Neural cell (in vitro differentiated cells): ENCODE data around the gene GPRIN1. TPM values are rescaled to one million over a fixed set of nuclear protein-coding genes. Genes with fewer than 3 reads are reported as not detected.

Source experiments
- H2AFZ ChIP-seq: fragments of 200-600, 300-800 bp; sonication (generic), shearing (Covaris generic); 2 replicates; pipeline ENCODE4 v1.6.0; 2014; ENCODE audit warnings: low read depth, mild to moderate bottlenecking, antibody characterized with exemption, low read length, moderate library complexity
- H3F3A ChIP-seq: fragments of 200-600 bp; shearing (Covaris generic); 2 replicates; pipeline ENCODE4 v1.6.1; 2016; ENCODE audit warnings: mild to moderate bottlenecking, moderate library complexity, mixed read lengths, antibody characterized with exemption, low read length; ENCODE audit not compliant: insufficient read depth, poor library complexity, severe bottlenecking
- H3K27ac ChIP-seq: fragments of 200-600, 300-800 bp; sonication (generic), shearing (Covaris generic); 2 replicates; pipeline ENCODE4 v1.5.1; 2014; ENCODE audit warnings: mild to moderate bottlenecking, low read length, moderate library complexity
- H3K27me3 ChIP-seq: fragments of 300-800, 200-600 bp; sonication (generic), shearing (Covaris generic); 2 replicates; pipeline ENCODE4 v1.6.0; 2014; ENCODE audit warnings: mild to moderate bottlenecking, low read depth, low read length, moderate library complexity; ENCODE audit not compliant: insufficient read depth
- H3K36me3 ChIP-seq: fragments of 300-800, 200-600 bp; sonication (generic), shearing (Covaris generic); 2 replicates; pipeline ENCODE4 v1.5.1; 2014; ENCODE audit warnings: mild to moderate bottlenecking, antibody characterized with exemption, low read length, moderate library complexity; ENCODE audit not compliant: insufficient read depth
- H3K4me2 ChIP-seq: fragments of 300-800, 200-600 bp; sonication (generic), shearing (Covaris generic); 2 replicates; pipeline ENCODE4 v1.6.0; 2014; ENCODE audit warnings: mild to moderate bottlenecking, low read length
- H3K4me3 ChIP-seq: fragments of 300-800, 200-600 bp; sonication (generic), shearing (Covaris generic); 2 replicates; pipeline ENCODE4 v1.5.1; 2014; ENCODE audit warnings: mild to moderate bottlenecking, low read length, moderate library complexity
- H3K79me2 ChIP-seq: fragments of 200-600 bp; shearing (Covaris generic); replicated peaks from 2 replicates; pipeline ENCODE4 v1.6.0; 2014; ENCODE audit warnings: mild to moderate bottlenecking, low read length, moderate library complexity; ENCODE audit not compliant: insufficient read depth
- H3K9ac ChIP-seq: fragments of 300-800, 200-600 bp; sonication (generic), shearing (Covaris generic); 2 replicates; pipeline ENCODE4 v1.6.1; 2016; ENCODE audit warnings: mild to moderate bottlenecking, low read length, mixed read lengths
- H3K9me2 ChIP-seq: fragments of 200-600 bp; shearing (Covaris generic); 2 replicates; pipeline ENCODE4 v1.6.1; 2016; ENCODE audit warnings: mild to moderate bottlenecking, low read length, mixed read lengths; ENCODE audit not compliant: insufficient read depth
- H3K9me3 ChIP-seq: fragments of 200-600, 300-800 bp; sonication (generic), shearing (Covaris generic); 2 replicates; pipeline ENCODE4 v1.6.1; 2016; ENCODE audit warnings: mild to moderate bottlenecking, mixed run types, low read length, moderate library complexity, mixed read lengths
- H4K20me1 ChIP-seq: fragments of 200-600 bp; shearing (Covaris generic); 2 replicates; pipeline ENCODE4 v1.6.1; 2016; ENCODE audit warnings: mild to moderate bottlenecking, mixed run types; ENCODE audit not compliant: insufficient read depth
- EZH2 ChIP-seq: fragments of 200-600, 300-800 bp; shearing (Covaris generic), sonication (generic); IDR thresholded peaks from 2 replicates; pipeline ENCODE4 v1.6.1; 2014; ENCODE audit warnings: antibody characterized with exemption, low read length, borderline replicate concordance, mild to moderate bottlenecking; ENCODE audit not compliant: insufficient read depth, poor library complexity, severe bottlenecking
- POLR2AphosphoS5 ChIP-seq: IDR thresholded peaks from 2 replicates; pipeline ENCODE4 v1.6.1; 2012
- SMC3 ChIP-seq: fragments of 450-650 bp; conservative IDR thresholded peaks from 2 replicates; pipeline ENCODE4 v1.6.1; 2014; ENCODE audit warnings: antibody characterized with exemption, mild to moderate bottlenecking, moderate library complexity; ENCODE audit not compliant: poor library complexity
- TAF1 ChIP-seq: IDR thresholded peaks from 2 replicates; pipeline ENCODE4 v1.6.1; 2012; ENCODE audit warnings: low read depth
- polyA plus RNA-seq: library from polyadenylated mRNA; depleted of rRNA; stranded (reverse); fragments of >200 nt; gene quantifications from 2 replicates; pipeline ENCODE4 v1.2.3, GENCODE V29; 2014
- TF ChIP-seq, protein P1 (sequence below): IDR thresholded peaks from 2 replicates; pipeline ENCODE4 v1.6.1; 2012; ENCODE audit warnings: borderline replicate concordance

GPRIN1 gene
- polyA plus RNA-seq, 1 donor from 2014 or later, result 32.3 TPM

DNA sequence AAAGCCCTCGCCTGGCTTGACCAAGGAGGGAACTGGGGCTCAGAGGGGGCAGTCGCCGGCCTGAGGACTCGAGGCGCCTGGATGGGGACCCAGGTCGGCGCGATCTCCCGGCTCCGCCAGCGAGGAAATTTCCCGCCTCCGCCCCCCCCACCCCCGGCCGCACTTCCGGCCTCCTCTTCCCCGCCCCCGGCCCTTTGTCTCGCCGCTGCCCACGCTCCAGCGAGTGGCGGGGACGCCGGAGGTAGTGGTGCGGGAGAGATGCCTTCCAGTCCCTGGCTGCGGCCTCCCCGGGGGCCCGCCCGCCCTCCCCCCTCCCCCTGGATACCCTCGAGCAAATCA, 448 bp upstream of the GPRIN1 start:
- peak overlapping the region; percentile 74 for H3K4me3 ChIP-seq
- TF ChIP-seq, protein P1, sequence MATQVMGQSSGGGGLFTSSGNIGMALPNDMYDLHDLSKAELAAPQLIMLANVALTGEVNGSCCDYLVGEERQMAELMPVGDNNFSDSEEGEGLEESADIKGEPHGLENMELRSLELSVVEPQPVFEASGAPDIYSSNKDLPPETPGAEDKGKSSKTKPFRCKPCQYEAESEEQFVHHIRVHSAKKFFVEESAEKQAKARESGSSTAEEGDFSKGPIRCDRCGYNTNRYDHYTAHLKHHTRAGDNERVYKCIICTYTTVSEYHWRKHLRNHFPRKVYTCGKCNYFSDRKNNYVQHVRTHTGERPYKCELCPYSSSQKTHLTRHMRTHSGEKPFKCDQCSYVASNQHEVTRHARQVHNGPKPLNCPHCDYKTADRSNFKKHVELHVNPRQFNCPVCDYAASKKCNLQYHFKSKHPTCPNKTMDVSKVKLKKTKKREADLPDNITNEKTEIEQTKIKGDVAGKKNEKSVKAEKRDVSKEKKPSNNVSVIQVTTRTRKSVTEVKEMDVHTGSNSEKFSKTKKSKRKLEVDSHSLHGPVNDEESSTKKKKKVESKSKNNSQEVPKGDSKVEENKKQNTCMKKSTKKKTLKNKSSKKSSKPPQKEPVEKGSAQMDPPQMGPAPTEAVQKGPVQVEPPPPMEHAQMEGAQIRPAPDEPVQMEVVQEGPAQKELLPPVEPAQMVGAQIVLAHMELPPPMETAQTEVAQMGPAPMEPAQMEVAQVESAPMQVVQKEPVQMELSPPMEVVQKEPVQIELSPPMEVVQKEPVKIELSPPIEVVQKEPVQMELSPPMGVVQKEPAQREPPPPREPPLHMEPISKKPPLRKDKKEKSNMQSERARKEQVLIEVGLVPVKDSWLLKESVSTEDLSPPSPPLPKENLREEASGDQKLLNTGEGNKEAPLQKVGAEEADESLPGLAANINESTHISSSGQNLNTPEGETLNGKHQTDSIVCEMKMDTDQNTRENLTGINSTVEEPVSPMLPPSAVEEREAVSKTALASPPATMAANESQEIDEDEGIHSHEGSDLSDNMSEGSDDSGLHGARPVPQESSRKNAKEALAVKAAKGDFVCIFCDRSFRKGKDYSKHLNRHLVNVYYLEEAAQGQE, result no peak
- H3K27me3 ChIP-seq, result peaks cover 18% of the 10 kb centered on the region
- peak overlapping the region; percentile 51 for H3K27ac ChIP-seq
- peak overlapping the region; percentile 56 for H2AFZ ChIP-seq
- H3K9me2 ChIP-seq, result no peaks in the 10 kb centered on the region
- H3K9ac ChIP-seq, result peak overlapping the region; percentile 85
- no peaks in the 10 kb centered on the region for H3F3A ChIP-seq
- H3K36me3 ChIP-seq, result no peaks in the 10 kb centered on the region
- no peaks in the 10 kb centered on the region for H3K9me3 ChIP-seq
- no peak overlapping the region for H3K4me2 ChIP-seq
- H3K79me2 ChIP-seq, result peaks cover 28% of the 10 kb centered on the region
- no peaks in the 10 kb centered on the region for H4K20me1 ChIP-seq

DNA sequence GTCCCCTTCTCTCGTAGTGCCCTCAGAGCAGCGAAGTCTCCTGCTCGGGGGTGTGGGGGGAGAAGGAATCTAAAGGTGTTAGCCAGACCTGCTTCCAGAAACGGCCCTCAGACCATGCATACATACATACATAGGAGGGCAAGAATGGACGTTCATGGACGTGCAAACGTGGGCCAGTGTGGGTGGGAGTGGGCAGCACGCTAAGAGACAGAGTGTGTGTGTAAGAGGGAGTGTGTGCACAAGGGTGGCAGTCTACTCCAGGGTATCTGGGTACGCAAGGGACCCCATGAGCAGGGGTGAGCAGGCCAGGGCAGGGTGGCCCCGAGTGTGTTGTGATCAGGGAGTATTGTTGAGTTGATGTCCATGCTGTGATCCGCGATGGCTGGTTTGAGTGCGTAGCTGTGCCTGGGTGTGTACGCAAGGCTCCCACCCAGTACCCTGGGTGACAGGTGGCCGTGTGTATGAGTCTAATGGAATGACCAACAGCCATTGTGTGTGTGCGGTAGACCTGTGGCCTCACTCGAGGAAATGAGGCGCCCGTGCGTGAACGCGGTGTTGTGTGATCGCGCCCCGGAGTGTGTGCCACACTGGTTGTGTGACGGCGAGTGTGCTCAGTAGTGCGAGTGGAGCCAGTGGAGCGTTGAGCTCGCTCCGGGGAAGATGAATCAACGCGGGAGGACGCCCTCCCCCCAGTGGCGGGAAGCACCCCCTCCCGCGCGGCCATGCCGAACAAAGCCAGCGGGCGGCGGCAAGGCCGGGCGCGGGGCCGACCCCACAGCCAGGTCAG, 826 bp downstream of the GPRIN1 start:
- Histone ChIP-seq H3K79me2 (peaks cover 32% of the 10 kb centered on the region), H2AFZ (no peak overlapping the region), H3F3A (no peaks in the 10 kb centered on the region), H3K27me3 (peaks cover 18% of the 10 kb centered on the region), H3K27ac (peak overlapping the region; percentile 53), H3K9me2 (no peaks in the 10 kb centered on the region), H3K36me3 (no peaks in the 10 kb centered on the region), H3K9ac (peak overlapping the region; percentile 85), H4K20me1 (no peaks in the 10 kb centered on the region), H3K4me3 (peak overlapping the region; percentile 74), H3K9me3 (no peaks in the 10 kb centered on the region), H3K4me2 (peak overlapping the region; percentile 80)
- TF ChIP-seq TAF1 (no peak), EZH2 (no peak), POLR2AphosphoS5 (peak; percentile 53), SMC3 (no peak)
- TF ChIP-seq, protein P1, result peak; percentile 15
